ENCODE measurements around the gene CACNA1C. TPM values are rescaled to one million over a fixed set of nuclear protein-coding genes. Genes with fewer than 3 reads are reported as not detected.

CACNA1C gene
- total RNA-seq, 8 experiments from 2014 or later: 0.97 to 36.4 (median 5.1) TPM

GRCh38 chr12:2344476-2344875, 291.7 kb downstream of the CACNA1C start:
- Histone ChIP-seq H3K27ac (no peak overlapping the region), H3K4me3 (no peak overlapping the region), H3K4me1 (replicated peaks in 1 of 2) (peaks cover 0 to 5% of the 10 kb centered on the region in 2 donors)
- ATAC-seq (replicated peaks in 6 of 8): no peak
- in situ Hi-C loops (cut with MboI; ENCODE audit: low pct_unique_long_range_greater_than_20kb in 2 of 9, low sequenced_read_pairs in 9 of 9, unreplicated experiment in 9 of 9): no loop called here
- 80 to 100% (median 88%) methylated on average over 1 to 2 of the region's 2 CpGs; no CpG with 5 or more reads in 3 of the 10 experiments for WGBS, 10 experiments

- 29 to 100% (median 59%) methylated on average over 1 to 4 of the region's 4 CpGs; no CpG with 5 or more reads in 4 of the 10 experiments for WGBS, 10 experiments
- no peak for ATAC-seq (replicated peaks in 6 of 8)
- in situ Hi-C loops (cut with MboI; ENCODE audit: low pct_unique_long_range_greater_than_20kb in 2 of 9, low sequenced_read_pairs in 9 of 9, unreplicated experiment in 9 of 9): no loop called here
- no peak overlapping the region for H3K27ac ChIP-seq
- no peak overlapping the region for H3K4me3 ChIP-seq
- peaks cover 0 to 5% of the 10 kb centered on the region in 2 donors for H3K4me1 ChIP-seq (replicated peaks in 1 of 2)
Observed at GRCh38 chr12:2344885-2345284, 292.1 kb downstream of the CACNA1C start.

DNA sequence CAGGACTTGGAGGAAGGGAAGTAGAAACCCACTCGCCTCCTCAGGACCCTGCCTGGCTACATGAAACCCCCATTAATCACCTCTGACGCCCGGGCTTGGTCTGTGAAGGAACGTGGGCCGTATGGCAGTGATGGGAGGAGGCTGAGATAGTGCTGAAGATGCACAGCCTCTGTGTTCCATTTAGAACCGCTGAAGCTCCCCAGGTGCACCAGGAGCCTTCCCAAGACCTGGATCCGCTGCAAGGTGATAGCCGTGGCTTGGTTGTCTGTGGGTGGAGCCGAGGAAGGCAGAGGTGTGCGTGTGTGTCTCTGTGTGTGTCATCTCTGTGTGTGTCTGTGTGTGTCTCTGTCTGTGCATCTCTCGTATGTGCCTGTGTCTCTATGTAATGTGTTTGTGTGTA, 293.1 kb downstream of the CACNA1C start:
- in situ Hi-C loops (cut with MboI; ENCODE audit: low pct_unique_long_range_greater_than_20kb in 2 of 9, low sequenced_read_pairs in 9 of 9, unreplicated experiment in 9 of 9): no loop called here
- no peak overlapping the region for H3K27ac ChIP-seq
- WGBS, 10 experiments: 47 to 100% (median 79%) methylated on average over 1 to 5 of the region's 11 CpGs; no CpG with 5 or more reads in 5 of the 10 experiments
- H3K4me3 ChIP-seq: no peak overlapping the region
- no peak for ATAC-seq (replicated peaks in 6 of 8)
- peaks cover 0 to 5% of the 10 kb centered on the region in 2 donors for H3K4me1 ChIP-seq (replicated peaks in 1 of 2)

DNA sequence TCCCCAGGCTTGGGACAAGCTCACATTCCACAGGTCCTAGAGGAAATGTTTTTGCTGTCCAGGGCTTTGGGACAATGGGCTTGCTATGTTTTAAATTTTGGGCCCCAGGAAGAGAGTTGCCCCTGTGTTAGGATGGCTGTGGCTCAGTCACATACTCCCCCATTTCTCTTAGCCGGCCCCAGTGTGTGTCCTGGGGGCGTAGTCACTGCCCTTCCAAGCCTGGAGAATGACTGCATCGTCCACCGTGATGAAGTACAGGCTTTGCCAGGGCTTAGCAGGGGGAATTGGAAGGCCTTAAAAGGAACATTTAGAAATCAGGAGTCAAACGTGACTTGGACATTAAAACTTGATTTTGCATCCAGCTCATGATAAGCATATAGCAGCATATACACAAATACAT, 293.6 kb downstream of the CACNA1C start:
- Histone ChIP-seq H3K27ac (no peak overlapping the region), H3K4me1 (replicated peaks in 1 of 2) (peaks cover 0 to 5% of the 10 kb centered on the region in 2 donors), H3K4me3 (no peak overlapping the region)
- ATAC-seq (replicated peaks in 6 of 8): no peak
- WGBS, 10 experiments: 59 to 80% (median 70%) methylated on average over 1 to 4 of the region's 5 CpGs; no CpG with 5 or more reads in 4 of the 10 experiments
- in situ Hi-C loops (cut with MboI; ENCODE audit: low pct_unique_long_range_greater_than_20kb in 2 of 9, low sequenced_read_pairs in 9 of 9, unreplicated experiment in 9 of 9): no loop called here

DNA sequence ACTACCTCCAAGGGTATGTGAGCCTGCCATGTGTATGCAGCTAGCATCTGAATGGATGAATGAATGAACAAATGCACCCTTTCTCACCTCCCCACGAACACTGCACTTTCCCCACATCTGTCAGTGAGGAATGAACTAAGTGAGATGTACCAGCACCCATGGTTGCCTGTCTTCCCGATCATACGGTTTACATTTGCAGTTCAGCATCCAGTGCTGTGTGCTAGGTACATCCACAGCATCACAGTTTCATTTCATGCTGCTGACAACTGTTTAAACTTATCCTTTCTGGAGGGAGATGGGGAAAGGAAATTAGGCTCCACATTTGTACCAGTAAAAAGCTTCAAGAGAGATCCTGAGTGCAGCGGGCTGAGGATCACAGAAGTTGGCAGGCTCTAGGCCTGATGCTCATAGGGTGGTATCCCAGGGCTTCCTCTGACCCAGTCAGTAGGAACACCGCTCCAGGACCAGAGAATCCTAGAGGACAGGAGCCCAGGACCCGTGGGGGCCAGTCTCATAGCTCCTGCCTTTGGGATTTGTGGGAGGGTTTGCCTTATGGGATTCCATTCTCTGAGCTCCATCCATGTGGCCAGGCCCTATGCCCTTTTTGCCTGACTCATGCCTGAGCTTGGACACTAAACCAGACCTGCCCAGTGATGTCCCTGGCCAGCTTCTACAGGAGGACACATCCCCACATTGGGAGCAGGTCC, 294.5 kb downstream of the CACNA1C start:
- WGBS, 10 experiments: 80 to 100% (median 87%) methylated on average over 1 to 5 of the region's 6 CpGs; no CpG with 5 or more reads in 2 of the 10 experiments
- H3K4me1 ChIP-seq (replicated peaks in 1 of 2): peaks cover 0 to 9% of the 10 kb centered on the region in 2 donors
- in situ Hi-C loops (cut with MboI; ENCODE audit: low pct_unique_long_range_greater_than_20kb in 2 of 9, low sequenced_read_pairs in 9 of 9, unreplicated experiment in 9 of 9): no loop called here
- ATAC-seq (replicated peaks in 6 of 8): no peak
- no peak overlapping the region for H3K27ac ChIP-seq
- H3K4me3 ChIP-seq: no peak overlapping the region

- H3K27ac ChIP-seq: no peak overlapping the region
- 70 to 100% (median 92%) methylated on average over 1 to 7 of the region's 19 CpGs; no CpG with 5 or more reads in 5 of the 10 experiments for WGBS, 10 experiments
- no peak overlapping the region for H3K4me3 ChIP-seq
- H3K4me1 ChIP-seq (replicated peaks in 1 of 2): peaks cover 0 to 14% of the 10 kb centered on the region in 2 donors
- no peak for ATAC-seq (replicated peaks in 6 of 8)
- in situ Hi-C loops (cut with MboI; ENCODE audit: low pct_unique_long_range_greater_than_20kb in 2 of 9, low sequenced_read_pairs in 9 of 9, unreplicated experiment in 9 of 9): no loop called here
Observed at GRCh38 chr12:2347844-2348481, 295.2 kb downstream of the CACNA1C start.

GRCh38 chr12:2348482-2348852, 295.7 kb downstream of the CACNA1C start:
- H3K4me1 ChIP-seq (replicated peaks in 1 of 2): peaks cover 0 to 10% of the 10 kb centered on the region in 2 donors
- no peak overlapping the region for H3K4me3 ChIP-seq
- 40 to 94% (median 69%) methylated on average over 1 to 8 of the region's 11 CpGs; no CpG with 5 or more reads in 1 of the 10 experiments for WGBS, 10 experiments
- in situ Hi-C loops (cut with MboI; ENCODE audit: low pct_unique_long_range_greater_than_20kb in 2 of 9, low sequenced_read_pairs in 9 of 9, unreplicated experiment in 9 of 9): no loop called here
- H3K27ac ChIP-seq: no peak overlapping the region
- ATAC-seq (replicated peaks in 6 of 8): no peak

DNA sequence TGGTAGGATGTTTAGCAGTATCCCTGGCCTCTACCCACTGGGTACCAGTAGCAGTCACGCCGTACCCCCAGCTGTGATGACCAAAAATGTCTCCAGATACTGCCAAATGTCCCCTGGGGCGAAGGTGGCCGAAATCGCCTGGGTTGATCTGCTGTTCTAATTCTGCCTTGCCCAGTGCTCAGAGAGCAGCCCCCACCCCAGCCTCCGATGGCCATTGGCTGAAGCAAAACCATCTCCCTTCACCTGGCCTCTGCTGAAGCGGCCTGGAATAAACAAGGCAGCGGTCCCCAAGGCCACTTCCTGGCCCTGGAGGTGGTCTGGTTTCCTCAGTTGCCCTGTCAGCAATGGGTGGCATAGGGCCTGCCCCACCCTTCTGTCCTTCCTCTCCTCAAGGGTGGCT, 298.4 kb downstream of the CACNA1C start:
- Histone ChIP-seq H3K4me3 (no peak overlapping the region), H3K27ac (no peak overlapping the region), H3K4me1 (replicated peaks in 1 of 2) (peaks cover 0 to 9% of the 10 kb centered on the region in 2 donors)
- in situ Hi-C loops (cut with MboI; ENCODE audit: low pct_unique_long_range_greater_than_20kb in 2 of 9, low sequenced_read_pairs in 9 of 9, unreplicated experiment in 9 of 9): no loop called here
- WGBS, 10 experiments: 88 to 91% (median 90%) methylated on average over 2 to 5 of the region's 8 CpGs; no CpG with 5 or more reads in 6 of the 10 experiments
- ATAC-seq (replicated peaks in 6 of 8): no peak

- WGBS, 10 experiments: 60 to 100% (median 83%) methylated on average over 1 to 6 of the region's 6 CpGs; no CpG with 5 or more reads in 4 of the 10 experiments
- Histone ChIP-seq H3K4me3 (no peak overlapping the region), H3K4me1 (replicated peaks in 1 of 2) (peaks cover 0 to 9% of the 10 kb centered on the region in 2 donors), H3K27ac (no peak overlapping the region)
- ATAC-seq (replicated peaks in 6 of 8): no peak
- in situ Hi-C loops (cut with MboI; ENCODE audit: low pct_unique_long_range_greater_than_20kb in 2 of 9, low sequenced_read_pairs in 9 of 9, unreplicated experiment in 9 of 9): no loop called here
Observed at GRCh38 chr12:2352203-2352602, 299.4 kb downstream of the CACNA1C start.

DNA sequence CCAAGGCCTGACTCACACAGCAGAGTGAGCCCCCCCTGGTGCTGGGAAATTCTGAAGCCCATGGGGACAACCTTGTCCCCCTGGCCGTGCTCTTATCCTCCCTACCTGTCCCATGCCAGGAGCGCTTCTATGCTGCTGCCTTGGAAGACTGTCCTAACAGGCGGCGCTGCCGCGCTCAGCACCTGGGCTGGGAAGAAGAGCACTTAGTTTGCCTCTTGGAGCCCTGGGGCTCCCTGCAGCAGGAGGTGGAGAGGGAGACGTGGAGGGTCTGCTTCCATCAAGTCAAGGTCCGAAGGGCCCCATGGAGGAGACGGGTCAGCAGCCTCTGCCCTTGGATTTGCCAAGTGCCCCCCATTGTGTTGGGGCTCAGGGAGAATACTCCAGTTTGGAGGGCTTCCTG, 300.5 kb downstream of the CACNA1C start:
- Histone ChIP-seq H3K4me1 (replicated peaks in 1 of 2) (peaks cover 4 to 16% of the 10 kb centered on the region in 2 donors), H3K4me3 (no peak overlapping the region), H3K27ac (no peak overlapping the region)
- no peak for ATAC-seq (replicated peaks in 6 of 8)
- WGBS, 10 experiments: 96% methylated on average over 5 of the region's 9 CpGs; no CpG with 5 or more reads in 9 of the 10 experiments
- in situ Hi-C loops (cut with MboI; ENCODE audit: low pct_unique_long_range_greater_than_20kb in 2 of 9, low sequenced_read_pairs in 9 of 9, unreplicated experiment in 9 of 9): no loop called here

DNA sequence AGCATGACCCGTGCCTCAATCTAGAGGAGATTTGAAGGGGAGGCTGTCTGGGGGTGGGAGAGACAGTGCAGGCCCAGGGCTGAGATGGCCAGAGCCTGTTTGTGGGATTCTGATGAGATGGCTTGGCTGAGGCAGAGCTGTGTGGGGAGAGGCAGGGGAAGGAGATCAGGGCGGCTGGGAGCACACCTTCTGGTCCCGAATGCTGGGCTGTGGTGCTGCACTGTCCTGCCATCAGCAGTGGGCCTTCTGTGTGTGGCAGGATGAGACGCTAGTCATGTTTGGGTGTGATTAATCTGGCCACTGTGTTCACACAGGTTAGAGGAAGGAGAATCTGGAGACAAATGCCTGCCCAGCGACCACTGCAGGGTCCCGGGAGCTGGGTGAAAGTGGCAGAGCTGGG, 300.9 kb downstream of the CACNA1C start:
- Histone ChIP-seq H3K4me3 (no peak overlapping the region), H3K4me1 (replicated peaks in 1 of 2) (peaks cover 8 to 16% of the 10 kb centered on the region in 2 donors), H3K27ac (no peak overlapping the region)
- in situ Hi-C loops (cut with MboI; ENCODE audit: low pct_unique_long_range_greater_than_20kb in 2 of 9, low sequenced_read_pairs in 9 of 9, unreplicated experiment in 9 of 9): no loop called here
- no peak for ATAC-seq (replicated peaks in 6 of 8)
- 63 to 100% (median 100%) methylated on average over 1 to 2 of the region's 6 CpGs; no CpG with 5 or more reads in 5 of the 10 experiments for WGBS, 10 experiments

DNA sequence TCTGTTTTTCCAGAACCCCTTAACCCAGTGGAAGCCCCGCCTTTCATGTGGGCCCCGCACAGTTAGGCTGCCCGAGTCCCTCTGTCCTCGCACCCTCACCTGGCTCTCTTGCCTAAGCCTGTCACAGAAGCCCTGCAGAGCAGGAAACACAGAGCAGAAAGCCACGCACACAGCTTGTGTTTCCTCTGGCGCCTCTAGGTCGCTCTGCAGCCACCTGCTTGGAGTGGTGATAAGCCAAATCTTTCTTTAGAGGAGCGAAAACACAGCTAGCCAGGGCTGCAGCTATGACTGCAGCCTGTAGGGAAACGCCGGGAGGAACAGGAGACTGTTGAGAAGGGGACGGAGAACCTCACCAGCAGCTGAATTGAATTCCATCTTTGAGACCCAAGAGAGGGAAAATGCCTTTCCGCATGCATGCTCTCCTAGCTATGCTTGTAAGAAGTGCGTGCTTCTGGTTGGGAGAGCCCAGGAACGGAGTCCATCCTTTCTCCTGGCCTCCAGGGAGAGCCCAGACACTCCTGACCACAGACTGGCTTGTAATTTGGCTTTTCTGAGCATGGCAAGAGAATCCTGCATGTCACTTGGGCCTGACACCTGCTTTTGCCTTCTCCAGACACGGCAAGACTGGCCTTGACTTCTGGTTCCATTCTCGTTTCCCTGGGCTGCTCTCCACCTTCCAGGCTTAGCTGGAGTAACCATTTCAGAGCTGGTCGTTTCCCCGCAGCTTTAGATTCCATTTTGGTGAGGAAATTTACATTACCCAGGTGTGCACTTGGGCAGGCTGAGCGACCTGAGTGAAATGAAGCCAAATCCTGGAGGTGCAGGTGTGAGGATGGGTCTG, 301.6 kb downstream of the CACNA1C start:
- Histone ChIP-seq H3K27ac (no peak overlapping the region), H3K4me1 (replicated peaks in 1 of 2) (peaks cover 8 to 16% of the 10 kb centered on the region in 2 donors), H3K4me3 (no peak overlapping the region)
- ATAC-seq (replicated peaks in 6 of 8): no peak
- 51 to 92% (median 79%) methylated on average over 2 to 10 of the region's 19 CpGs; no CpG with 5 or more reads in 2 of the 10 experiments for WGBS, 10 experiments
- in situ Hi-C loops (cut with MboI; ENCODE audit: low pct_unique_long_range_greater_than_20kb in 2 of 9, low sequenced_read_pairs in 9 of 9, unreplicated experiment in 9 of 9): no loop called here

- WGBS, 10 experiments: 60 to 93% (median 79%) methylated on average over 1 to 3 of the region's 3 CpGs; no CpG with 5 or more reads in 5 of the 10 experiments
- ATAC-seq (replicated peaks in 6 of 8): no peak
- Histone ChIP-seq H3K4me1 (replicated peaks in 1 of 2) (peaks cover 8 to 16% of the 10 kb centered on the region in 2 donors), H3K27ac (no peak overlapping the region), H3K4me3 (no peak overlapping the region)
- in situ Hi-C loops (cut with MboI; ENCODE audit: low pct_unique_long_range_greater_than_20kb in 2 of 9, low sequenced_read_pairs in 9 of 9, unreplicated experiment in 9 of 9): no loop called here
Observed at GRCh38 chr12:2355198-2355597, 302.4 kb downstream of the CACNA1C start.
